HG03354 (cell line): Measurements from ENCODE around the gene CLIP2.
"Not testable (repeated sequence)": the region's sequence is repeated elsewhere in the genome, so short reads cannot be mapped to it uniquely, and the experiment has no call there.

Experiments
- ATAC-seq: cut with Tn5 transposase; IDR thresholded peaks from one replicate; pipeline ENCODE4 v1.9.1; 2021; ENCODE audit warnings: mild to moderate bottlenecking; ENCODE audit not compliant: unreplicated experiment, poor library complexity, severe bottlenecking

The CLIP2 gene

DNA sequence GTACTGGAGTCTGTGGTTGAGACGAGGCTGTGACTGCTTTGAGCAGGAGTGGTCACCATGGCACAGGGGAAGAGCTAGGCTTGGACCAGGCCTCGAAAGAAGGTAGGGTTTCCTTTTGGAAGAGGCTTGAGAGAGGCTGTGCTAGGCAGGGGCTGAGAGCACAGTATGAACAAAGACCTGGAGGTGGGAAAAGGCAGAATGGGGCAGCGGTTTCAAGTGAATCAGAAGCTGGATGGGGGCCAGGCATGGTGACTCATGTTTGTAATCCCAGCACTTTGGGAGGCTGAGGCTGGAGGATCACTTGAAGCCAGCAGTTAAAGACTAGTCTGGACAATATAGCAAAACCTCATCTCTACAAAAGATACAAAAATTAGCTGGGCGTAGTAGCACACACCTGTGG is 65.9 kb downstream of the CLIP2 start:
- ATAC-seq, result no peak

DNA sequence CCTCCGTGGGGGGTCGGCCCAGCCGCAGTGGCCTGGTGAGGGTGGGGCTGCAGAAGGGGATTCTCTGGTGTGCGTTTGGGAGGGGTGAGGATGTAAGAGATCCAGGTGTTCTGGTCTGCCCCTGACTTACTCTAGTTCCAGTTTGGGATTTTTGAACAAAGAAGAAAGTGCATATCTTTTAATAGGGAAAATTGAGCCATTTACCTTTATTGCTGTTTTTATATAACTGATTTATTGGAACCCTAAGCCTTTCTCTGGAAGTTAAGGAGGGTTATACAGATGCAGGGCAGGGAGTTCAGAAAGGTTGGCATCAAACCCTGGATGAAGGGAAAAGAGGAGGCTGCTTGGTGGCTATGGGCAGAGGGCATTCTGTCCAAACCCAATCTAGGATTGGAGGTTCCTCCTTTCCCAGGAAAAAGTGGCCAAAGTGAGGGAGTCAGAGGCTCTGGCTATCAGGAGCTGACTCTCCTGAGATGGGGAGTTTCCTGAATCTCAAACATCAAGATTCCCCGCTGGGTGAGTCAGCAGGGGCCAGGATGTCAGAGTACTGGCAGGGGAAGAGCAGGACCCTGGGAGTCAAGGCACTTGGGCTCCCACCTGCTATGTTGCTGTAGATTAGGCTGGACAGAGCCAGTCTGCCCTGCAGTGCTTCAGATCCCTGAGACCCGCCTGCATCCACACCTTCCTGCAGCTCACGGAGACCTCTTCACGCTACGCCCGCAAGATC is 67.5 kb downstream of the CLIP2 start:
- no peak for ATAC-seq

DNA sequence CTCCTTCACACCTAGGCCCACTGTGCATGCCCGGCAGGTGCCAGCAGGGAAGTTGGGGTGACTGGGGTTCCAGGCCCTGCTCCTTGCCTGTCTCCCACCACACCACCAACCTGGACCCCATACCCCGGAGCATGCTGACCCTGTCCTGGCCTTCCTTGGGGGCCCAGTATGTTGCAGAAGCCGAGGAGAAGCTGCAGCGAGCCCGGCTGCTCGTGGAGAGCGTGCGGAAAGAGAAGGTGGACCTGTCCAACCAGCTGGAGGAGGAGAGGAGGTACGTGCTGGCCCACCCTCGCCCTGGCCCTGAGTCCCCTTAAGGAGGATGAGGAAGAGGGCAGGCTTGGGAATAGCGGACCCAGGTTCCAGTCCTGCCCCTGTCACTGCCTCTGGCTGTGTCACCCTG is 70.8 kb downstream of the CLIP2 start:
- ATAC-seq, result no peak

DNA sequence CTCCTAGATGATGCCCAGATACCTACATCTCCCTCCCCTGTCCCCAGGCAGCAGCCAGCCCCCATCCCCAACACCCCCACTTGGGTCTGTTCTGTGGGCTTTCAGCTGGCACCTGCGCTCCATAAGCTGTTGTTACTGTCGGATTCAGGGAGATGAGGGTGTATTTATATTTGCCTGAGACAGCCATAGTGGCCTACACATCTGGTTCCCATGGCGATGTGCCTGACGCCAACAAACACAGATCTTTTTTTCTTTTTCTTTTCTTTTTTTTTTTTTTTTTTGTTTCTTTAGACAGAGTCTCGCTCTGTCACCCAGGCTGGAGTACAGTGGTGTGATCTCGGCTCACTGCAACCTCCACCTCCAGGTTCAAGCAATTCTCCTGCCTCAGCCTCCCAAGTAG is 73.1 kb downstream of the CLIP2 start:
- no peak for ATAC-seq

DNA sequence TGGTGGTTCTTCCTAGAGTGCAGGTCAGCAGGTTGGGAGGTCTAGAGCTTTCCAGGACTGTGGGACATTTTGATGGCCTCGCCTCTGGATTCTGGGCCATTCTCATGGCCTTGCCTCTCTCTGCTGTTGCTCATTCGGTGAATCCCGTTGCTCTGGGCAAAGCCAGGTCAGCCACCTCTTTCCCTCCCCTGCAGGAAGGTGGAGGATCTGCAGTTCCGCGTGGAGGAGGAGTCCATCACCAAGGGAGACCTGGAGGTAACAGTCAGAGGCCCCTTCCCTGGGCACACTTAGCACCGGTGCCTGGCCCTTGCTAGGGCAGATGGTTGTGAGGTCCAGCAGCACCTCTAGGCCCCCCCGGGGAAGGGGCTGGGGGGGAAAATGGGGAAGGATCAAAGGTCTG is 74.9 kb downstream of the CLIP2 start:
- no peak for ATAC-seq

DNA sequence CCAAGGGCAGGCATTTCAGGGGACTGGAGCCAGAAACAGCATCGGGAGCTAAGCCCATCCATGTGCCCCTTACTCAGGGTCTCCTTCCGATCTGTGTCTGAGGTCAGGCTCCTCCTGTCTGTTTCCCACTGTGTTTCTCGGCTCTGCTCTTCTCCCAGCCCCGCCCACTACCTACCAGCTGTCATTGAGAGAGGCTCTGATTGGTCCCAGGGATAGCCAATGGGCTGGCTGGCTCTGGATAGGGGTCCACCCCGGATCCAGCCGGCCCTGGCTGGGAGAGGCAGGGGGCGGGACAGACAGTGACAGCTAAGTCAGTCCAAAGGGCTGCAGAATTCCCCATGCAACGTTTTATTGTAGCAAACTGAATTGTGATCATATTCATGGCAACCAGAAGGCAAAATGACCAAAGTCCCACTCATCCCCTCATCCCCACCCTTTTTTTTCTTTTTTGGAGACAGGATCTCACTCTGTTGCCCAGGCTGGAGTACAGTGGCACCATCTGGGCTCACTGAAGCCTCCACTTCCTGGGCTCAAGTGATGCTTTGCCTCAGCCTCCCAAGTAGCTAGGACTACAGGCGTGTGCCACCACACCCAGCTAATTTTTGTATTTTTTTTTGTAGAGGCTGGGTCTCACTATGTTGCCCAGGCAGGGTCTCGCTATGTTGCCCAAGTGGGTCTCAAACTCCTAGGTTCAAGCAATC is 76.3 kb downstream of the CLIP2 start:
- ATAC-seq, result no peak

DNA sequence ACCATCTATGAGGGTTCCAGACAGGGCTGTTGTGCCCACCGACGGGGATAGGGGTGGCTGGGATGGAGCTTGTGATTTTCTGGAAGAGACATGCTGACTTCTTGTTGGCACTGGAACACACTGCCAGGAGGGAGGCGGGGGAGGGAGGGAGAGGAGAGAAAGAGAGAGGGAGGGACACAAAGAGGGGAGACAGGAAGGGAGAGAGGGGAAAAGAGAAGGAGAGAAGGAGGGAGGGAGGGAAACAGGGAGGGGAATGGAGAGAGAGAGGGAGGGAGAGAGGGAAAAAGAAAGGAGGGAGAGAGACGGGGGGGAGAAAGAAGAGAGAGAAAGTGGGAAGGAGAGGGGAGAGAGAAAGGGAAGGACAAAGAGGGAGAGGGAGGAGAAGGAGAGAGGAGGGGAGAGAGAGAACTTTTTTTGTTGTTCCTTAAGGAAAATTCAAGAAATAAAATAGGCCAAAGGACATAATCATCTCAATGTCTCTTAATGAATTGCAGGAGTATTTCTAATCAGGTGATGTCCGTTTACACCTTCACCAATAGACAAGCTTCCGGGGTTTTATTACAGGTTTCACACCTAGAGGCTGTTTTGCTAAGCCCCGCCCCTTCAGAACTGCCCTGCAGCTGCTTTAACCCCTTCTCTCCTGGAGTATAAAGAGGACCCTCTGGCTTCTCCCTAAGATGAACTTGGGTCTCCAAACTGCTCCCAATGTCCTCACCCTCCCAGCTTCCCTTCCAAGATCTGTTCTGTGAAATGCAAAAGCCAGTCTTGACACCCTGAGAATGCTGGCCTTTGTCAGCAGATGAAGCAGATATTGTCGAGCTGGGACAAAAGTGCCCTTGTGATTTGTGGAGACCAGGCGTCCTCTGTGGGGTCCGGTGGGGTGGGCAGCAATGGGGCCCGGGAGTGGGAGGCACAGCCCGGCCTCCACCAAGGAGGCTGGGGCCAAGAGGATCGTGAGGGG is 82.5 kb downstream of the CLIP2 start:
- ATAC-seq, result no peak

DNA sequence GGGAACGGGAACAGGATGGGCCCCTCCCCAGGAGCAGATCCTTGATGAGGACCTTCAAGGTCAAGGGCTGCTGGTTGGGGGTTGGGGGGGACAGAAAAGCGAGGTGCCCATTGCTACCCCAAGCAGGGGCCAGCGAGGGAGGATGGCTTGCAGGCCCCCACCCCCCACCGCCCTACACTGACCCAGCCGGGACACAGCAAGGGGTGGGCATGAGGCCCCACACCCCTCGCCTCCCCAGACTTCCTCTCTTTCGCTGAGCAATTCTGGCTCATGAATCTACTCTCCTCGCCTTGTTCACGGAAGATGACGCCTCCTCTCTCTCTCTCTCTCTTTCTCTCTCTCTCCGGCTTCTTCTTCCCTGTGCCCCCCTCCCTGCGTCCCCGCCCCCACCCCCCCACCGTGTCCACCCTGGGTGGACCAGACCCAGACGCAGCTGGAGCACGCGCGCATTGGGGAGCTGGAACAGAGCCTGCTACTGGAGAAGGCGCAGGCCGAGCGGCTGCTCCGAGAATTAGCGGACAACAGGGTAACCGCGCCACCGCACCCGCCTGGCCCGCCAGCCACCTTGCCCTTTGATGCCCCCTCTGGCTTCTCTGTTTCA is 83.4 kb downstream of the CLIP2 start:
- no peak for ATAC-seq

DNA sequence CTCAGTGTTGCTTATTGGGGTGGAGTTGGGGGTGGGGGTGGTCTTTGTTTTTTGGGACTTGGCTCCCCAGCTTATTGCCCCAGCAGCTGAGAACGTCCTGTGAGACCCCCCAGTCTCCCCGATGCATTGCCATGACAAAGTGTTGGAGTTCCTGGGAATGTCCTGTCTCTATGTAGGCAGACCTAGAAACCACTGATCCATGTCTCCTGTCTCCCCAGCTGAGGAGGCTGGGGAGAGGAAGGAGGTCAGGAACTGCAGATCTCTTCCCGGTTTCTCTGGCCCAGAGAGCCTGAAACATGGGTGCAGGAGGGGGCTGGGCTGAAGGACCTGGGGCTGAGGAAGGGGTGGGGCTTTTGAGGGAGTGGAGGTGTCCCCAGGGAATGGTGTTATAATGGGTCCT is 84.3 kb downstream of the CLIP2 start:
- no peak for ATAC-seq

DNA sequence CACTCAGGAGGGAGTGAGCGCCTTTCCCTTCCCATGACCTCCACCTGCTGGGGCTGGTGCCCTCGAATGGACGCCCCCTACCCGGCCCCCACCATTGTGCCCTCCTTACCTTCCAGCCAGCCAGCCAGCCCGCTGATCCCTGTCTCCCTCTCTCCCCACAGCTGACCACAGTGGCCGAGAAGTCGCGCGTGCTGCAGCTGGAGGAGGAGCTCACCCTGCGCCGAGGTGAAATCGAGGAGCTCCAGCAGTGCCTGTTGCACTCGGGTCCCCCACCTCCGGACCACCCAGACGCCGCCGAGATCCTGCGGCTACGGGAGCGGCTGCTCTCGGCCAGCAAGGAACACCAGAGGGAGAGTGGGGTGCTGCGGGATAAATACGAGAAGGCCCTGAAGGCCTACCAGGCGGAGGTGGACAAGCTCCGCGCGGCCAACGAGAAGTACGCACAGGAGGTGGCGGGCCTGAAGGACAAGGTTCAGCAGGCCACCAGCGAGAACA is 86.6 kb downstream of the CLIP2 start:
- ATAC-seq, result no peak

DNA sequence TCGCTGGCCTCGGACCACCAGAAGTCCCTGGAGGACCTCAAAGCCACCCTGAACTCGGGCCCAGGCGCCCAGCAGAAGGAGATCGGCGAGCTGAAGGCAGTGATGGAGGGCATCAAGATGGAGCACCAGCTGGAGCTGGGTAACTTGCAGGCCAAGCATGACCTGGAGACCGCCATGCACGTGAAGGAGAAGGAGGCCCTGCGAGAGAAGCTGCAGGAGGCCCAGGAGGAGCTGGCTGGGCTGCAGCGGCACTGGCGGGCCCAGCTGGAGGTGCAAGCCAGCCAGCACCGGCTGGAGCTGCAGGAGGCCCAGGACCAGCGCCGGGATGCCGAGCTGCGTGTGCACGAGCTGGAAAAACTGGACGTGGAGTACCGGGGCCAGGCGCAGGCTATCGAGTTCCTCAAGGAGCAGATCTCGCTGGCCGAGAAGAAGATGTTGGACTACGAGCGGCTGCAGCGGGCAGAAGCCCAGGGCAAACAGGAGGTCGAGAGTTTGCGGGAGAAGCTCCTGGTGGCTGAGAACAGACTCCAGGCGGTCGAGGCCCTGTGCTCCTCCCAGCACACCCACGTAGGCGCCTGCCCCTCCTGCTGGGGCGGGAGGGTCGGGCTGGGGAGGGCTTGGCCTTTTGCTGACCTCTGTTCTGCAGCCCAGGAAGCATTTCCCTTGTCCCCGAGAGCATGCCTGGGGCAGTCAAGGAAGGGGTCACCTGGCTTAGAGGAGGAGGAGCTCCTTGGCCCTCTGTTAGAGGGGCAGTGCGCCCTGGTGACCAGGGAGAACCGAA is 87.2 kb downstream of the CLIP2 start:
- no peak for ATAC-seq

DNA sequence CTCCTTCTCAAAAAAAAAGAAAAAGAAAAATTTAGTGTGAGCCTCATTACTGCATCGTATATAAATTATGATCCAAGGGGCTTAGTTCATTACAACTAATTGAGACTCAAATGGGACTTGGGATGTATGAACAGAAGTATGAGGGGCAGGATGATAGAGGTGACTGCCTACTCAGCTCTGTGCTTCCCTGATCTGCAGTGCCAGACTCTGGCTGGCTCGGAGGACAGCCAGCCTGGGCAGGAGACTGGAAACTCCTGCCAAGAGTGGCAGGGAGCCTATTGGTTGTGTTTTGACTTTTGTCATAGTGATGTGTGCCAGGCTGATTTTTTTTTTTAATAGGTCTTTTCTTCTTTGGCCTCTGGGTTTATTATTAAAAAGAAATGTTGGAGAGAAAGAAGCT is 90.7 kb downstream of the CLIP2 start:
- ATAC-seq, result no peak

DNA sequence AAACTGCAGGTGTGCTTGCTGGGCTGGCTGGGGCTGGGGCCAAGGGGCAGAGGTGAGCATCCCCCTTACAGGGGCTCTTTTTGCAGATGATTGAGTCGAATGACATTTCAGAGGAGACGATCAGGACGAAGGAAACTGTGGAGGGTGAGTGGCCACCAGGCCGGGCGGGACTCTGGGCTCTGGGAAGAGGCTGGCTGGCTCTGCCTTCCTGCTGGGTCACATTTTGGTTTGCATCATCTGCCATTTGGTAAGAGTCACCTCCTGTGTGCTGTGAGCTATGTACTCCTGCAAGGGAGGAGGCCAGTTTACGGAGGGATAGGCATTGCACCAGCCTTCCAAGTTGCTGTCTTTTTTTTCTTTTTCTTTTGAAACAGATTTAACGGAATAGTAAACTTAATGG is 91.5 kb downstream of the CLIP2 start:
- no peak for ATAC-seq

DNA sequence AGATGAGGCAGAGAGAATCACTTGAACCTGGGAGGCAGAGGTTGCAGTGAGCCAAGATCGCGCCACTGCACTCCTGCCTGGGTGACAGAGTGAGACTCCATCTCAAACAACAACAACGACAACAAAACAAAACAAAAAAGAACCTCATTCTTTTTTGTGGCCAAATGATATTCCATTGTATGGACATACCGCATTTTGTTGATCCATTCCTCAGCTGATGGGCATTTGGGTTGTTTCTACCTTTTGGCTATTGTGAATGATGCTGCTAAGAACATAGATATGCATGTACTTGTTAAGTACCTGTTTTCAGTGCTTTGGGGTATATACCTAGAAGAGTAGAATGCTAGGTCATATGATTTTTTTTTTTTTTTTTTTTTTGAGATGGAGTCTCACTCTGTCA is 94.9 kb downstream of the CLIP2 start:
- not testable (repeated sequence) for ATAC-seq

DNA sequence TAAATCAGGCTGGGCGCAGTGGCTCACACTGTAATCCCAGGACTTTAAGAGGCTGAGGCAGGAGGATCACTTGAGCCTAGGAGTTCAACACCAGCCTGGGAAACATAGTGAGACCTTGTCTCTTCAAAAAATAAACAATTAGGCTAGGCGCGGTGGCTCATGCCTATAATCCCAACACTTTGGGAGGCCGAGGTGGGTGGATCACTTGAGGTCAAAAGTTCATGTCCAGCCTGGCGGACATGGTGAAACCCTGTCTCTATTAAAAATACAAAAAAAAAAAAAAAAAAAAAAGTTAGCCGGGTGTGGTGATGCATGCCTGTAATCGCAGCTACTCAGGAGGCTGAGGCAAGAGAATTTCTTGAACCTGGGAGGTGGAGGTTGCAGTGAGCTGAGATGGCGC is 95.6 kb downstream of the CLIP2 start:
- ATAC-seq, result not testable (repeated sequence)

DNA sequence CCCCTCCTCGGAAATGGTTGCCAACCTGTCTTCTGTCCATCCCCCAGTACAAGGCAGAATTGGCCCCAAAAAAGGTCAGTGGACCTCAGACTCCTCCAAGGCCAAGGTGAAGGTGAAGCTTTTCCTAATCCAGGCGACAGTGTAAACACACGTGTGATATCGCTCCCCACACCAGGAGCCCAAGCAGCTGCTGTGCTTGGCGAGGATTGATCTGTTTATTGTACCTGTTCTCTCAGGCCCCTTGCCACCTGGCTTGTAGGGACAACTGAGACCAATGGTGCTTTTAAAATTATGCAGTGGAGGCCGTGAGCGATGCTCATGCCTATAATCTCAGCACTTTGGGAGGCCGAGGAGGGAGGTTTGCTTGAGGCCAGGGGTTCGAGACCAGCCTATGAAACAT is 98.4 kb downstream of the CLIP2 start:
- ATAC-seq, result no peak

DNA sequence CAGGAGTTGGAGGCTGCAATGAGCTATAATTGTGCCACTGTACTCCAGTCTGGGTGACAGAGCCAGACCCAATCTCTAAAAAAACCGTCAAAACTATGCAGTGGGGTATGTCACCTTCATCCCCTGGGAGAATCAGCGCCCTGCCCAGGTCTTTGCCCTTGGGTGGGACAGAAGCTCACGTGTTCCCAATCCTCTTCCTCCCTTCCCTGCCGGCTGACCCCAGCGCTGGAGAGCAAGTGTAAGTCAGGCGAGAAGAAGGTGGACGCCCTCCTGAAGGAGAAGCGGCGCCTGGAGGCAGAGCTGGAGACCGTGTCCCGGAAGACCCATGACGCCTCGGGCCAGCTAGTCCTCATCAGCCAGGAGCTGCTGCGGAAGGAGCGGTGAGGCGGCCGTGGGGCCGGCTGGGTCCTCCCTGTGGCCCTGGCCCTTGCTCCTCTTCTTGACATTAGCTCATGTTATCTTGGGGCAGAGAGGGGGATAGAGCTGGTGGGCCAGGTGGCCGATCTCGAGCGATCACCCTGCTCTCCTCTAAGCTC is 99.7 kb downstream of the CLIP2 start:
- no peak for ATAC-seq

DNA sequence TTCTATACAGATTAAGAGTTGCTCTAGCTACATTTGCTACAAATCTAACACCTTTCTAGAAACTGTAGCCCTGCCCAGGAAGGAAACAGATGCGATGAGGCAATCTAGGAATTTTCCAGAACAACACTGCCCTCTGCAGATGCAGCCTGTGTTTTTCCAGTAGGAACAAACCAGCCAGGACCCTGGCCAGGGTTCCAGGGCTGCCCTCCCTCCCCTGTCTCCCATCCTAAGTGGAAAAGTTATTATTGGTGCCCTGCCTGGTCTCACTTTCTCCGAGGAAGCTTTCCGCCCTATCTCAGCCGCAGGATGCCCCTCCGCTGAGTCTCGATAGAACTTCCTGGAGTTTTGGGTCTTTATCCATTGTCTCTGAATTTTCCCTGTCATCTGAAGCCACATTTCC is 104.5 kb downstream of the CLIP2 start:
- not testable (repeated sequence) for ATAC-seq

DNA sequence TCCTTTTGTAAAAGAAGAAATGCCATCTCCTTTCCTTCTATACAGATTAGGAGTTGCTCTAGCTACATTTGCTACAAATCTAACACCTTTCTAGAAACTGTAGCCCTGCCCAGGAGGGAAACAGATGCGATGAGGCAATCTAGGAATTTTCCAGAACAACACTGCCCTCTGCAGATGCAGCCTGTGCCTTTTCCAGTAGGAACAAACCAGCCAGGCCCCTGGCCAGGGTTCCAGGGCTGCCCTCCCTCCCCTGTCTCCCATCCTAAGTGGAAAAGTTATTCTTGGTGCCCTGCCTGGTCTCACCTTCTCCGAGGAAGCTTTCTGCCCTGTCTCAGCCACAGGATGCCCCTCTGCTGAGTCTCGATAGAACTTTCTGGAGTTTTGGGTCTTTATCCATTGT is 105.4 kb downstream of the CLIP2 start:
- ATAC-seq, result not testable (repeated sequence)
